ENCODE measurements around the gene RNU4-1. TPM values are rescaled to one million over a fixed set of nuclear protein-coding genes. Genes with fewer than 3 reads are reported as not detected.
A peak's percentile ranks its signal among the peaks of the same experiment; 100 is the strongest.

RNU4-1 gene
- total and polyA plus RNA-seq, 10 of the 15 experiments (the other 5 are each of a cell fraction or from before 2014, with no cell fraction given), result under 0.01 to 15,332 (median 7.1) TPM; not detected in 3

DNA sequence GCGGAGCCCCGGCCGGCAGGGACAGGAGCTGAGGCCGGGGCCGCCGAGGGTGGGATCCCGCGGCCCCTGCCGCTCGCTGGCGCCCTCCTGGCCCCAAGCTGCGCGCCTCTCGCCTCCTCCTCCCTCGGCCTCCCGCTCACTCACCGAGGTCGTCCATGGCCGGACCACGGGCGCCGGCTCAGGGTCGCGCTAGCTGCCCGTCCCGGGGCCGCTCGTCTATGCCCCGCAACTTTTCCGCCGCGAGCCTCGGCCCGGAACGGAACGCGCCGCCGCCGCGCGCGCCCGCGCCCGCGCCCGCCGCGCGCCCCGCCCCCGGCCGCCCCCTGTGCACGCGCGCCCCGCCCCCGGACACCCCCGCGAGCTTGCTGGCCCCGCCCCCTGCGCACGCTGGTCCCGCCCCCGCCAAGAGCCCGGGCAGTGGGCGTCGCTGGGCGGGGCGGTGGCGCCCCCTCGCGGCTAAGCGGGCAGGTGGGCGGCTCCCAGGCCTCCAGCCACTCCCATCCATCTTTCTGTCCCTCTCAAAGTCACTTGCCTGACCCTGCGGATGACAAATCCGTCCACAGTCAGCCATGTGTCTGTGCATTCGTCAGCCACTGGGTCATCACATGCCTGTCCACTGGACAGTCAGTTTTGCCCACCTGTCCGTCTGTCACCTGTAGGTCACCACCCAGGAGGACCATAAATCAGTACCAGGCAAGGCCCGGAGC lies 27.4 kb downstream of the RNU4-1 start, which contains the start of gene PXN (continued):
- no peak for TF ChIP-seq ZNF274 (IDR thresholded peaks at IDR 0.05; ENCODE audit: insufficient read depth, insufficient read length)
- TF ChIP-seq TCF3 (IDR thresholded peaks at IDR 0.05; ENCODE audit: borderline replicate concordance, insufficient read depth, low read depth, low read length), result peak; percentile 60; the same call in 1 of the 2 replicates
- TF ChIP-seq, protein P1, sequence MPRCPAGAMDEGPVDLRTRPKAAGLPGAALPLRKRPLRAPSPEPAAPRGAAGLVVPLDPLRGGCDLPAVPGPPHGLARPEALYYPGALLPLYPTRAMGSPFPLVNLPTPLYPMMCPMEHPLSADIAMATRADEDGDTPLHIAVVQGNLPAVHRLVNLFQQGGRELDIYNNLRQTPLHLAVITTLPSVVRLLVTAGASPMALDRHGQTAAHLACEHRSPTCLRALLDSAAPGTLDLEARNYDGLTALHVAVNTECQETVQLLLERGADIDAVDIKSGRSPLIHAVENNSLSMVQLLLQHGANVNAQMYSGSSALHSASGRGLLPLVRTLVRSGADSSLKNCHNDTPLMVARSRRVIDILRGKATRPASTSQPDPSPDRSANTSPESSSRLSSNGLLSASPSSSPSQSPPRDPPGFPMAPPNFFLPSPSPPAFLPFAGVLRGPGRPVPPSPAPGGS (IDR thresholded peaks at IDR 0.05; ENCODE audit: borderline replicate concordance, insufficient read depth, low read depth, low read length, poor library complexity, severe bottlenecking), result no peak
- TF ChIP-seq, protein P2, sequence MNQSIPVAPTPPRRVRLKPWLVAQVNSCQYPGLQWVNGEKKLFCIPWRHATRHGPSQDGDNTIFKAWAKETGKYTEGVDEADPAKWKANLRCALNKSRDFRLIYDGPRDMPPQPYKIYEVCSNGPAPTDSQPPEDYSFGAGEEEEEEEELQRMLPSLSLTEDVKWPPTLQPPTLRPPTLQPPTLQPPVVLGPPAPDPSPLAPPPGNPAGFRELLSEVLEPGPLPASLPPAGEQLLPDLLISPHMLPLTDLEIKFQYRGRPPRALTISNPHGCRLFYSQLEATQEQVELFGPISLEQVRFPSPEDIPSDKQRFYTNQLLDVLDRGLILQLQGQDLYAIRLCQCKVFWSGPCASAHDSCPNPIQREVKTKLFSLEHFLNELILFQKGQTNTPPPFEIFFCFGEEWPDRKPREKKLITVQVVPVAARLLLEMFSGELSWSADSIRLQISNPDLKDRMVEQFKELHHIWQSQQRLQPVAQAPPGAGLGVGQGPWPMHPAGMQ (IDR thresholded peaks at IDR 0.05; ENCODE audit: borderline replicate concordance), result no peak
- peak; percentile 51 for TF ChIP-seq LARP7 (IDR thresholded peaks at IDR 0.05)
- no peak for TF ChIP-seq NFXL1 (IDR thresholded peaks at IDR 0.05; ENCODE audit: borderline replicate concordance)
- TF ChIP-seq POU2F2 (IDR thresholded peaks at IDR 0.05; ENCODE audit: borderline replicate concordance, low read depth, low read length), result peak; percentile 18; the same call in 1 of the 3 replicates
- TF ChIP-seq RAD21 (IDR thresholded peaks at IDR 0.05; ENCODE audit: insufficient read depth, low read depth, low read length), result peak; percentile 81
- TF ChIP-seq PAX5 (IDR thresholded peaks at IDR 0.05; ENCODE audit: borderline replicate concordance, low read depth, low read length), result no peak
- TF ChIP-seq, protein P3, sequence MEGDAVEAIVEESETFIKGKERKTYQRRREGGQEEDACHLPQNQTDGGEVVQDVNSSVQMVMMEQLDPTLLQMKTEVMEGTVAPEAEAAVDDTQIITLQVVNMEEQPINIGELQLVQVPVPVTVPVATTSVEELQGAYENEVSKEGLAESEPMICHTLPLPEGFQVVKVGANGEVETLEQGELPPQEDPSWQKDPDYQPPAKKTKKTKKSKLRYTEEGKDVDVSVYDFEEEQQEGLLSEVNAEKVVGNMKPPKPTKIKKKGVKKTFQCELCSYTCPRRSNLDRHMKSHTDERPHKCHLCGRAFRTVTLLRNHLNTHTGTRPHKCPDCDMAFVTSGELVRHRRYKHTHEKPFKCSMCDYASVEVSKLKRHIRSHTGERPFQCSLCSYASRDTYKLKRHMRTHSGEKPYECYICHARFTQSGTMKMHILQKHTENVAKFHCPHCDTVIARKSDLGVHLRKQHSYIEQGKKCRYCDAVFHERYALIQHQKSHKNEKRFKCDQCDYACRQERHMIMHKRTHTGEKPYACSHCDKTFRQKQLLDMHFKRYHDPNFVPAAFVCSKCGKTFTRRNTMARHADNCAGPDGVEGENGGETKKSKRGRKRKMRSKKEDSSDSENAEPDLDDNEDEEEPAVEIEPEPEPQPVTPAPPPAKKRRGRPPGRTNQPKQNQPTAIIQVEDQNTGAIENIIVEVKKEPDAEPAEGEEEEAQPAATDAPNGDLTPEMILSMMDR (IDR thresholded peaks at IDR 0.05 in 2 of 3, conservative IDR thresholded peaks at IDR 0.05 in 1 of 3; ENCODE audit: control insufficient read depth in 2 of 3, extremely low read depth in 1 of 3, insufficient read depth in 1 of 3, low read depth in 3 of 3, low read length in 3 of 3), result peak; percentile 67 to 87 (median 74)
- TF ChIP-seq, protein P4, sequence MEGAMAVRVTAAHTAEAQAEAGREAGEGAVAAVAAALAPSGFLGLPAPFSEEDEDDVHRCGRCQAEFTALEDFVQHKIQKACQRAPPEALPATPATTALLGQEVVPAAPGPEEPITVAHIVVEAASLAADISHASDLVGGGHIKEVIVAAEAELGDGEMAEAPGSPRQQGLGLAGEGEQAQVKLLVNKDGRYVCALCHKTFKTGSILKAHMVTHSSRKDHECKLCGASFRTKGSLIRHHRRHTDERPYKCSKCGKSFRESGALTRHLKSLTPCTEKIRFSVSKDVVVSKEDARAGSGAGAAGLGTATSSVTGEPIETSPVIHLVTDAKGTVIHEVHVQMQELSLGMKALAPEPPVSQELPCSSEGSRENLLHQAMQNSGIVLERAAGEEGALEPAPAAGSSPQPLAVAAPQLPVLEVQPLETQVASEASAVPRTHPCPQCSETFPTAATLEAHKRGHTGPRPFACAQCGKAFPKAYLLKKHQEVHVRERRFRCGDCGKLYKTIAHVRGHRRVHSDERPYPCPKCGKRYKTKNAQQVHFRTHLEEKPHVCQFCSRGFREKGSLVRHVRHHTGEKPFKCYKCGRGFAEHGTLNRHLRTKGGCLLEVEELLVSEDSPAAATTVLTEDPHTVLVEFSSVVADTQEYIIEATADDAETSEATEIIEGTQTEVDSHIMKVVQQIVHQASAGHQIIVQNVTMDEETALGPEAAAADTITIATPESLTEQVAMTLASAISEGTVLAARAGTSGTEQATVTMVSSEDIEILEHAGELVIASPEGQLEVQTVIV (IDR thresholded peaks at IDR 0.05; ENCODE audit: borderline replicate concordance, partially characterized antibody), result no peak
- no peak for TF ChIP-seq SREBF2 (IDR thresholded peaks at IDR 0.05; ENCODE audit: low read length)
- TF ChIP-seq POLR2A (IDR thresholded peaks at IDR 0.05; ENCODE audit: low read depth, low read length), result peak; percentile 78
- 0 out of 2 replicates have a peak, but pooled peaks have one; percentile 26 for TF ChIP-seq SMARCA5 (IDR thresholded peaks at IDR 0.05)
- TF ChIP-seq, protein P5, sequence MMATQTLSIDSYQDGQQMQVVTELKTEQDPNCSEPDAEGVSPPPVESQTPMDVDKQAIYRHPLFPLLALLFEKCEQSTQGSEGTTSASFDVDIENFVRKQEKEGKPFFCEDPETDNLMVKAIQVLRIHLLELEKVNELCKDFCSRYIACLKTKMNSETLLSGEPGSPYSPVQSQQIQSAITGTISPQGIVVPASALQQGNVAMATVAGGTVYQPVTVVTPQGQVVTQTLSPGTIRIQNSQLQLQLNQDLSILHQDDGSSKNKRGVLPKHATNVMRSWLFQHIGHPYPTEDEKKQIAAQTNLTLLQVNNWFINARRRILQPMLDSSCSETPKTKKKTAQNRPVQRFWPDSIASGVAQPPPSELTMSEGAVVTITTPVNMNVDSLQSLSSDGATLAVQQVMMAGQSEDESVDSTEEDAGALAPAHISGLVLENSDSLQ (IDR thresholded peaks at IDR 0.05), result 0 out of 2 replicates have a peak, but pooled peaks have one; percentile 44

All from GM12878 (cell line).